GM19025 (cell line): ENCODE results near the gene TMEM52.

Source experiments
- ATAC-seq: cut with Tn5 transposase; IDR thresholded peaks from one replicate; pipeline ENCODE4 v1.9.1; 2021; ENCODE audit warnings: mild to moderate bottlenecking, low read depth, moderate library complexity; ENCODE audit not compliant: unreplicated experiment

TMEM52 gene

DNA sequence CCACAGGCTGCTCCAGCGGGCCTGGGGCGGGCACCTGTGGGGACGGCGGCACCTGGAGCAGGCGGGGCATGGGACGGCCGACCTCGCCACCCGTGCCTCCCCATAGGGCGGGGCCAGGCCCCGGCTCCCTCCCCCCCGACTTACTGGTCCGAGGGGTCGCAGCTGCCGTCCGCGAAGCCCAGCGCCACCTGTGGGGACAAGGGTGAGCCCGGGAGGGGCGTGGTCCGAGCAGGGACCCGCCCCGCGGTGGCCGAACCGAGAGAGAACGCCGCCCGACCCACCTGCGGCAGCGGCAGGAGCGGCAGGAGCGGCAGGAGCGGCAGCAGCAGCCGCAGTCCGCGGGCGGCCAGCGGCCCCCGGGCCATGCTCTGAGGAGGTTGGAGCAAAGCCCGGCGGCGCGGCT is at the start of gene TMEM52:
TSS of gene TMEM52 (minus strand) at position 379 of the 403 bp plus-strand sequence. CDS start at position 365, 14 bp downstream.
- peak; percentile 9 for ATAC-seq

DNA sequence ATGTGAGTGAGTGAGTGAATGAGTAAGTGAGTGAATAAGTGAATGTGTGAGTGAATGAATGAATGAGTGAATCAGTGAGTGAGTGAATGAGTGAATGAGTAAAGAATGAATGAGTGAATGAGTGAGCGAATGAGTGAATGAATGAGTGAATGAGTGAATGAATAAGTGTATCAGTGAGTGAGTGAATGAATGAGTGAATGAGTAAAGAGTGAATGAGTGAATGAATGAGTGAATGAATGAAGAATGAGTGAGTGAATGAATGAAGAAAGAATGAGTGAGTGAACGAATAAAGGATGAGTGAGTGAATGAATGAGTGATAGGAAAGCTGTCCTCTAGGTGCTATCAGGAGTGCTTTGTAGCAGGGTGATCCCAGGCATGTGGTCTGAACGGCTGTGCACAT is 48.8 kb upstream of the TMEM52 start:
- no peak for ATAC-seq

DNA sequence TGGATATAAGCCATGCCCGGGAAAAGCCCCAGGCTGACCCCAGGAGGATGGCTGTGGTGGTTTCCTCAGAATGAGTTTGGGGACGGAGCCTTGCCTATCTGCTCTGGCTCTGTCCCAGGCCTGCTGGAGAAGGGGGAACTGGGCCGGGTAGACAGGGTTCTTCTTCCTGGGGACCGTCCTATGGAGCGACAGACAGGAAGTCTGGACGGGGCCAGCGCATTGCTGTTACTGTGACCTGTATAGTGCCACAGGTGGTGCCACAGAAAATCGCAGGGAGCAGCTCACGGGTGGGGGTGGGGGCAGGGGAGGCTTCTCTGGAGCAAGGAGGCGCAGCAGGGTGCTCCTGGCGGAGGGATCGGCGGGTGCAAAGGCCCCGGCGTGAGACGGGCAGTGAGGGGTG is 48.1 kb upstream of the TMEM52 start:
- no peak for ATAC-seq

DNA sequence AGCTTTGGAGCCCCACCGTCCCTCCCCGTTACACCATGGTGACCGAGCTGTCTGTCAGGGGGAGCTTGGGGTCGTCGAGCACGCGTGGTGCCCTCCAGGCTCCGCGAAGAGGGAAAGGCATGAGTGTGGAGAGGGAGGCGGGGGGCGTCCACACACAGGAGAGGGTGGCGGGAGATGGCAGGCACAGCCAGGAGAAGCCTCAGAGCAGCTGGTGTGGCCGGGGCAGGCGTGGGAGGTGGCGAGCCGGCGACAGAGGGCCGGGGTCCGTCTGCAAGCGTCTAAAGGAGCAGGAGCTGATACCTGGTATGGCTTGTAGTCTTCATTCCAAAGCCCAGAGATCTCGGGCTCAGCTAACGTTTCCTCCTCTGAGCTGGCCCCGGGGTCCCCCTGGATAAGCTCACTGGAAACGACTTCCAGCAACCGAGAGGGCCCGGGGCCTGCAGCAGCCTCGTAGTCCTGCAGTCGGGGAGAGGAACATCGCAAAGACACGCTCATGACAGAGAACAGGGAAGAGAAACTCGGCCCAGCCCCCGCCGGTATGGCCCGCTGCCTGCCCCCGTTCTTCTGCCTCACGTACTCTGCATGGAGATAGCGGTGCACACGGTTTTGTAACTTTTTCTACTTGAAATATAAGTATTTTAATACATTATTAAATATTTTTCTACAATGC is 47.1 kb upstream of the TMEM52 start:
- ATAC-seq, result no peak

DNA sequence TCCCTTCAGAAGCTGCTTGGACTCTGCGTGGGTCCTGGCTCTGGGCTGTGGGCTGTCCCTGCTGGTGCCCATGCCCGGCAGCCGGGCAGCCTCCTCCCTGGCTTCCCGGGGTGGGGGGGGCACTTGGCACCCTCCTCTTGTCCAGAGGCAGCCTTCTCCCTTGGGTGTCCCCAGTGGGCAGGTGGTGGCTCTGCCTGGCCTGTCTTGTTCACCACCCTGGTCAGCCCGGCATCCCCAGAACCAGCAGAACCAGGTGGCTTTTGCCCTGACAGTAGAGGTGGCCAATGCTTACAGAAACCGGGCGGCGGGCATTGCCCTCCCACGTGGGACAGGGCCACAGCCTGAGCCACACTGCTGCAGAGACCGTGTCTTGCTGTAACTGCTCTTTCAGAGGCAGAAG is 46.5 kb upstream of the TMEM52 start:
- ATAC-seq, result no peak

DNA sequence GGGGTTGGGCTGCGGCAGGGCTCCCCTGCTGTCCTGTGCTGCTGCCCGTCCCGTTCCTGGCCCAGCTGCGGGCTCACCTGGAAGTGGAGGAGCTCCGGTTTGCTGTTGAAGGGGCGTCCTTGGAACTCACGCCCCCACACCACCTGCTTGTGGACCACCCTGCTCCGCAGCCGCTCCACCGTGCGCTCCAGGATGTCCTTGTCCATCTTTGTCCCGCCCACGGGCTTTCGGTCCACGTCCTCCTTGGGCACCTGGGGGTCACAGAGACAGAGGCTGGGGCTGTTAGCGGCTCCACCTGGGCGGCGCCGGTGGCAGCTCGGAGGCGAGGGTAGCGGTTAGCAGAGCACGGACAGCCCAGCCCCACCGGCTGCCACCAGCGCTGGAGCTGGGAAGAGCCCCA is 45.7 kb upstream of the TMEM52 start:
- no peak for ATAC-seq

DNA sequence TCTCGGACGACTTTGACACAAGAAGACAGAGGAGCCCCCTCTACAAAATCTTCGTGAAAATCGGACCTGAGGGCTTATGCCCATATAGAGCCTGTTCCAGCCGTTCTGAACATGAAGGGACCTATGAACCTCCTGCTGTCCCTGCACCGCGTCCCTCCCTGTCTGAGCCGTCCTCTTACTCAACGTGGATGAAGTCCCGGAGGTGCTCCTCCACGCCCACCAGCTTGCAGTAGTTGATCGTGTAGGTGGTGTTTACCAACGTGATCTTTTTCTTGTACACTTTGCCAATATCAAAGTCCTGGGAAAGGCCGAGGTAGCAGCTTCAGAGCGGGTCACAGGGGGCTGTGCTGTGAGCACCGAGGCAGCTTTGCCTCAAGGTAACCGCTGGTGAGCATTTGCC is 44.5 kb upstream of the TMEM52 start:
- no peak for ATAC-seq

DNA sequence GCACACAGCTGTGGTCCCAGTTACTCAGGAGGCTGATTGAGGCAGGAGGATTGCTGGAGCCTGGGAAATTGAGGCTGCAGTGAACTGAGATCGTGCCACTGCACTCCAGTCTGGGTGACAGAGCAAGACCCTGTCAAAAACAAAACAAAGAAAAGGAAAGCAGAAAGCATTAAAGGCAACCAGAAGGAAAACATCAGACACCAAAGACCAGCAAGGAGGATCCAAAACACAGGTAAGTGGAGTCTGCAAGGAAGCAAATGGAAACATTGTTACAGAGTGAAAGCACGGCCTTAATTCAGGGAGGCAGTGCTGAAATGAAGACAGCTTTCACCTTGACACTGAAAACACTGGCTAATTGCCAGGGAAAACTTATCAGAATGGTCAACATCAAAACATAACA is 43.7 kb upstream of the TMEM52 start:
- no peak for ATAC-seq

DNA sequence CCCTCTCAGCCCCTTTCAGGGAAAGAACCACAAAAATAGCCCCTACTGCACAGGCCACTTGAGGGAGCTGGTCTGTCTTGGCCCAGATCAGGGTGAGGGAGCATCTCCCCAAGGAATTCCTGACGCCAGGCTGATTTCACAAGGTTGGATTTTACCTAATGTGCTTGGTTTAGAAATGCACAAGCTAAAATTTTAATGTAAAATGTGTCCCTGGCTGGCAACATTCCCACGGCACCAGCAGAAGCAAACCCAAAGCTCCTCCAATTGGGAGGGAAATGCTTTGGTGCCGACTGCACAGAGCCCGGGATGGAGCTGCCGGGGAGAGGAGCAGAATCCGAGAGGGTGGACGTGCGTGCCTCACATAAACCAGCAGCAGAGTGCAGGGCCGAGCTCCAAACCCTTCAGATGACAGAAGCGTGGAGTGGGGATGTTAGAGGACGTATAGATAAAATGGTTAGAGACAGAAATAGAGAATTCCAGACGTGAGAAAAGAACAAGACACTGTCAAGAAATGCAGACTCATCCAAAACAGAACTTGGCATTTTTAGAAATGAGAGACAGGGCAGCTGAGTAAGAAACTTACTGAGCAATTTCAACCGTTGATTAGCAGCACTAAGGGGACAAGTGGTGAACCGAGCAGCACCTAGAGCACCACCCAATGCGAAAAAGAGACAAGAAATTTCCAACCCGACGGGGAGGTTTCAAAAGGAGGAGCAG is 41.6 kb upstream of the TMEM52 start:
- no peak for ATAC-seq

DNA sequence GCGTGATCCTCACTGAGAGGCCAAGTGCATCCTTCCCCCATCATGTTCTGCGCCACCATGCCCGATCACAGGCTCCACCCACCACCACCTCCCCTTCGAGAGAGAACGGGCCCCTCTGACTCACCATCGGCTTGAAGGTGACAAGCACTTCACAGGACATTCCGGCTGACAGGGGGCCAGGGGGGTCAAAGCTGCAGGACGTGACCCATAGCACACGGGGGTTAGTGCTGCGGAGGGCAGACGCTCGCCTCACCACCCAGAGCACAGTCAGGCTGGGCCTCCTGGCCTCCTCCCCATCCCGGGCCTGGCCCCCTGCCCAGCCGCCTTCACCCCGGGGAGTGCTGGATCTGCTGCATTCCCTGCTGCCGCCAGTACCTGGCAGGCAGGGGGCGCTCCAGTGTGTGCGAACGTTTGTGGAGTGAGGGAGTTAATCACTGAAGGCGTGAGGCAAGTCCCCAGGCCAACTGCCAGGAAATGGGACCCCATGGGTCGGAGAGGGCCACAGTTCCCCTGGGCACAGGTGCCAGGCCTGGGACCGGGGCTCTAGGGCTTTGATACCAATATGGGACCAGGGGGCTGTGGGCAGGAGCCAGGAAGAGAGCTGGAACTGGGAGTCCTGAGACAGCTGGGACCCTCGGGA is 40.9 kb upstream of the TMEM52 start:
- ATAC-seq, result no peak

DNA sequence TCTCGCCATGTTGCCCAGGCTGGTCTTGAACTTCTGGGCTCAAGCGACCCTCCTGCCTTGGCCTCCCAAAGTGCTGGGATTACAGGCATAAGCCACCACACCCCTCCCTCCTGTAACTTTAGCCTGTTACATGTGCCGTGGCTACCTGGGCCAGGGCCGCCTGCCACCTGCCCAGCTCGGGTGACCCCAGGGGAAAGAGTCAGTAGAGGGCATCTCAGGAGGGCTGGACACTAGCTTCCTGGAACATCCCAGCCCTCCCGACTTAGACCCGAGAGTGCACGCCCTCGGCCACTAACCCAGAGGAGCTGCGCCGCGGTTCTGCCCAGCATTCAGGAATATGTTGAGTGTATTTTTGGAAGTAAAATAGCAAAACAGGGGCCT is 40.4 kb upstream of the TMEM52 start:
- ATAC-seq, result no peak

DNA sequence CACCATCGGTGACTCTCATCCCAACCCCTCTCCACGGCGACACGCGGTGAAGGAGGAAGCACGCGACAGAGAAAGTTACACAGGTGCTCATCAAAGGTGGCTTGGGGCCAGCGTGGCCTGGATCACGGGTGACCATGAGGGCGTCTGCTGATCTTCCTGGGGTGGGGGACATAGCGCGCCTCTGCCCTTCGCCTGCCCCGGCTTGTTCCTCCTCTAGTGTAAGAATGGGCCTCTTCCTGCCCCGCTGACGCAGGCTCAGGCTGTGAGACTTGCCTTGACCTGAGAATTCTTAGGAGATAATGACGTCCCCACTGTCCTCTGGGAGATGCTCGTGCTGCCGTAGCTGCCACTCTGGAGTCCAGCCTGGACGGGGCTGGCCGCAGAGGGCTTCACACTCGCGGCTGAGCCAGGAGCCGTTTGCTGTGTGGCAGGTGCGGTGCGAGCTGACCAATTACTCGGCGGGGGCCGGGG is 39.0 kb upstream of the TMEM52 start:
- no peak for ATAC-seq

DNA sequence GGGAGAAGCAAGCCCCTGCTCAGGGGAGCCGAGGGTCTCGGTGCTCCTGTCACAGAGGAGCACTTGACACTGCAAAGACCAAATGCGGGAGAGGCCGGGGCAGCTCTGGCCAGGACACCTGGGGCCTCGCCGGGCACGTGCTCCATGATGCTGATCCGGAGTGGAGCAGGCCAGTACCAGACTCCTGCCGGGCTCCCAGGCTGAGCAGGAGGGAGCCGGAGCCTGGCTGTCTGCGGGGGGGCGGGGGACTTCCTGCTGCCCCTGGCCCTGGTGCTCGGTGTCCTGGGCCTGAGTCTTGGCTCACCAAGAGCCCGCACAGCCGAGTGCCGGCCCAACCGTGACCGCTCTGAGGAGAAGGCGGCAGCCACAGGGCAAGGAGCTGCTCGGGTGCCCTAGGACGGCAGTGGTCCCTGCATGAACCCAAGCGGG is 38.5 kb upstream of the TMEM52 start:
- ATAC-seq, result no peak

DNA sequence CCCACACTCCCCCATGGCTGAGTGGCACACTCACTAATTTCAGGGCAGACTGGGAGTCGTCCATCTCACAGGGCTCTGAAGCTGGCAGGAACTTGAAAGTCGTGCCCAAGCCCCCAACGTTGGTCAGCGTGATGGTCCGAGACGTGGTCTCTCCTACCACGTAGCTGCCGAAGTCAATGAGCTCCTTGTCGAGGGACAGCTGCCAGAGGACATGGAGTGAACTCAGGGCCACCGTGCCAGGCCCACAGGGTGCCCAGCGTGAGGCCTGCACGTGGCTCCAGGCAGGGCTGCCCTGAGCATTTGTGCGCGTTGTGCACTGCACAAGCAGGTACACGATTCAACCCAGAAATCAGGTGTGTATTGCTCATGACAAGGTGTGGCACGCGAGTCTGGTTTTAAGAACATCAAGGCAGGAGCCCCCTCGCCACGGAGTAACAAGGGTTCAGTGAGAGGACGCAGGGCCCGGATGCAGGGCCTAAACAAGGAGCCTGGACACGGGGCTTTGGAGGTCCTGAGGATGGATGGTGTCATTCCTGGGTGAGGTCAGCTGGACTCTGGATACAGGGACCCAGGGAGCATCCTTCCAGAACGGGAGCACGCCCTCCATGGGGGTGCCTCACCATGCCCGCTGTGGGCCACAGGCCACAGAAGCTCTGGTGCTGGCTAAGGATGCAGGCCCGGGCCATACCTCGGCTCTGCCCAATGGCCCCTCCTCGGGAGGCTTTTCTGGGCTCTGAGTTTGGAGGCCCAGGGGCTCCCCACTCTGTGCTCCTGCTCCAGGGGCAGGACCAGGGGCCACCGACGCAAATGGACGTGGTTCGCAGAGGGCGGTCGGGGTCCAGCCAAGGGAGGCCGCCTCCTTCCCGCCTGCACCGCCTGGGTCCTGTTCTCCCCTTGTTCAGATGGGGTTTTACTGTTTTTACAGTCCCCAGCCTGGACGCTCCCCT is 37.8 kb upstream of the TMEM52 start:
- ATAC-seq, result no peak

DNA sequence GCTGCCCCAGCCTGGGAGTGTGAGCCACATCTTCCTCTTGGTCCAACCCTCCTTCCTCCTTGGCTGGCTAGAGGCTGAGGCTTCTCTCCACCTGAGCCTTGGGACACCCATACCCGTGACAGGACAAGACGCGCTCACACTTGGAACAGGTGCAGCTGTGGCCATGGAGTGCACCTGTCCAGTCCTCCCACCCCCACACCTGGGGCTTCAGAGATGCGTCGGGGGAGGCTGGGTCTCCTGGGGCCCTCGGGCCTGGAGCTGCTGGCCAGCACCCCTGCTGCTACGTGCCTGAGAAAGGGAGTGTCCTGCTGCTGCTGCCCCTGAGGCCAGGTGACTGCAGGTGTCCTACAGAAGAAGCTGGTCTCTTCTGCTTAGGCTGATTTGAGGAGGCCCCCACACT is 37.0 kb upstream of the TMEM52 start:
- ATAC-seq, result no peak

DNA sequence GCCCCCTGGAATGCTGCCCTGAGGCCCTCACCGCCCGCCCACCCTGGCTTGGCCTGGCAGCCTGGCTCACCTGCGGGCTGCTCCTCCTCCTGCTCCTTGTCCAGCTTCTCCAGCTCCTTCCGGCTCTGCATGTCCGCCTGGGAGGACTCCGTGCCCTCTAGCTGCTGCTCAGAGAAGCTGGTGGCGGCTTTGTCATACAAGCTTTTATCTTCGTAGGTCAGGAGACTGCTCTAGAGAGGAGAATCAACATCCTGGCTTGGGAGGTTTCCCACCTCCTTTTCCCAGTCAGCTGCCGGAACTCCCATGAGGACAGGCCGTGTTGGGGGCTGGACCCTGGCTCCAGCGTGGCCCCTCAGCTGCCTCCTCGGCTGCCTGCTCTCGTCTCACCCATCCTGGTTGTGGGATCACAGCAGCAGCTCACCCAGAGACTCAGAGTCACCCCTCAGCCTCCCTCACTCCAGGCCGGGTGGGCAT is 36.6 kb upstream of the TMEM52 start:
- no peak for ATAC-seq

DNA sequence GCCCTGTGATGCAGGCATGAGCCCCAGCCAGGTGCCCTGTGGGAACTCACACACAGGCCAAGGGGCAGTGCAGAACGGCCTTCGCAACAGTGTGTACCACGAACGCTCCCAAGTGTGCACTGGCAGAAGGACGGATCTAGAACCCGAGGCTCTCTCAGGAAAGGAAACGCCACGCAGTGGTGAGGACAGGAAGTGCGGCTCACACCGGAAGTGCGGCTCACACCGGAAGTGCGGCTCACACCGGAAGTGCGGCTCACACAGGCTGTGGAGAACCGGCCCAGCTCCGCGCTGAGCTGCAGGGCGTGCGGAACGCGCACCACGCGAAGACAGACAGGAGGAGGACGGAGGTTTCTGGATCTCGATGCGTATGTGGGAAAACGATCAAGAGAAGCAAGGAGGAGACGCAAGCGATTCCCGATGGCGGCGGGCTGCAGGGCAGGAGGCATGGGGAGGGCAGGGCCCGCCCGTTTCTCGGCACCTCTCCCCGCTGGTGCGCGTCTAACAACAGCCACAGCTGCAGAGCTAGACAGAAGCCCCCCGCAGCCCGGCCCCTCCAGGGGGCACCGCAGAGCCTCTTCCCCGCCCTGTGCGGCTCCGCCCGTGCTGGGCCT is 35.9 kb upstream of the TMEM52 start:
- ATAC-seq, result no peak

DNA sequence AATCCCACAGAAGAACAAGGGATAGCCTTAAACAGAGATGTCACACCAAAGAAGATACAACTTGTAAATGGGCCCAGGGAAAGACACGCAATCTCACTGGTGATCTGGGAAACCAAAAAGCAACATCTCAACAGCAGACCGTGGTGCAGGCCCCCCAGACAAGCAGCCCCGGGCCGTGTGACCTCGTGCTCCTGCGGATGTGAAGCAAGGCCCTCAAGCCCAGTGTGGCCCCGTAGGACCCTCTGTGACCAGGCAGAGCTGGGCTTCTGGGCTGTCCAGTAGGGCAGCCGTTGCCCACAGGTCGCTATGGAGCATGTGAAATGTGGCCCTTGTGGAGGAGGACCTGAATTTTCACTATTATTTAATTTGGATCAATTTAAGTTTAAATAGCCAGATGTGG is 34.9 kb upstream of the TMEM52 start:
- no peak for ATAC-seq

DNA sequence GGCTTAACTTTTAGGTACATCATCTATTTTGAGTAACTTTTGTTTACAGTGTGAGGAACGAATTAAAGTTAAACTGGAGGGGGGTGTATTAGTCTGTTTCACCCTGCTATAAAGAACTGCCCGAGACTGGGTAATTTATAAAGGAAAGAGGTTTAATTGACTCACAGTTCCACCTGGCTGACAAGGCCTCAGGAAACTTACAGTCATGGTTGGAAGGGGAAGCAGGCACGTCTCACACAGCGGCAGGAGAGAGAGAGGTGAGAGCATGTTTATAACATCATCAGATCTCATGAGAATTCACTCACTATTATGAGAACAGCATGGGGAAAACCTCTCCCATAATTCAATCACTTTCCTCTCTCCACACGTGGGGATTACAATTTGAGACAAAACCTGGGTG is 31.9 kb upstream of the TMEM52 start:
- no peak for ATAC-seq

DNA sequence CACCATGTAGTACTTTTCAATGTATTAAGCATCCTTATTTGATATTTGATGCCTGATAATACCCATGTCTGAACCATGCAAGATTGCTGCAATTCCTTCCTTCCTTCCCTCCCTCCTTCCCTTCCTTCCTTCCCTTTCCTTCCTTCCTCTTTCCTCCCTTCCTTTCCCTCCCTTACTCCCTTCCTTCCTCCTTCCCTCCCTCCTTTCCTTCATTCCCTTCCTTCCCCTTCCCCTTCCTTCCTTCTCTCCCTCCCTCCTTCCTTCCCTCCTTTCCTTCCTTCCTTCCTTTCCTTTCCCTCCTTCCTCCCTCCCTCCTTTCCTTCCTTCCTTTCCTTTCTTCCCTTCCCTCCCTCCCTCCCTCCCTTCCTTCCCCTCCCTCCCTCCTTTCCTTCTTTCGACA is 29.7 kb upstream of the TMEM52 start:
- no peak for ATAC-seq
